Measurements from ENCODE around the gene ETV5. TPM values are rescaled to one million over a fixed set of nuclear protein-coding genes. Genes with fewer than 3 reads are reported as not detected.

Gene ETV5
- total RNA-seq, 1 experiment from 2014 or later: 92.9 TPM

- POLR2A ChIA-PET (ENCODE audit: low non-redundant PET): no interaction called here
Measured at GRCh38 chr3:186096290-186096689, 12.6 kb downstream of the ETV5 start.

GRCh38 chr3:186095561-186096081, 13.3 kb downstream of the ETV5 start:
- H3K4me3 ChIP-seq (ENCODE audit: low read depth, low read length, poor library complexity, severe bottlenecking): no peak overlapping the region
- peaks cover 7% of the 10 kb centered on the region for H3K36me3 ChIP-seq (ENCODE audit: insufficient read depth, low read length, poor library complexity, severe bottlenecking)
- no peaks in the 10 kb centered on the region for H3K27me3 ChIP-seq (replicated peaks; ENCODE audit: insufficient read depth, low read depth, low read length, poor library complexity)
- H3K27ac ChIP-seq (ENCODE audit: low read depth, low read length, poor library complexity, severe bottlenecking): no peak overlapping the region
- intact Hi-C loops (cut with micrococcal nuclease; ENCODE audit: unreplicated experiment): no loop called here
- peaks cover 48% of the 10 kb centered on the region for H3K4me1 ChIP-seq (ENCODE audit: insufficient read depth, low read length, poor library complexity, severe bottlenecking)
- DNase-seq (ENCODE audit: low spot score): no peak
- BruUV-seq (replicated peaks): no TSS peak
- no peak for TF ChIP-seq EZH2 (IDR thresholded peaks at IDR 0.05; ENCODE audit: borderline replicate concordance, low read depth, low read length, poor library complexity, severe bottlenecking)
- no peak for TF ChIP-seq CTCF (conservative IDR thresholded peaks at IDR 0.05; ENCODE audit: low read depth, low read length)
- CTCF ChIA-PET: no interaction called here
- POLR2A ChIA-PET (ENCODE audit: low non-redundant PET): interaction anchor here (0.6 kb wide), 1 partner anchor 91 kb away, joined by 3 read pairs; no protein-coding TSS in a partner anchor
- H3K9me3 ChIP-seq (ENCODE audit: low read depth, low read length, poor library complexity, severe bottlenecking): no peaks in the 10 kb centered on the region

More at GRCh38 chr3:186096290-186096689, 12.6 kb downstream of the ETV5 start:
- DNase-seq (ENCODE audit: low spot score): no peak
- intact Hi-C loops (cut with micrococcal nuclease; ENCODE audit: unreplicated experiment): no loop called here
- H3K4me1 ChIP-seq (ENCODE audit: insufficient read depth, low read length, poor library complexity, severe bottlenecking): peaks cover 55% of the 10 kb centered on the region
- no peaks in the 10 kb centered on the region for H3K27me3 ChIP-seq (replicated peaks; ENCODE audit: insufficient read depth, low read depth, low read length, poor library complexity)
- TF ChIP-seq EZH2 (IDR thresholded peaks at IDR 0.05; ENCODE audit: borderline replicate concordance, low read depth, low read length, poor library complexity, severe bottlenecking) (no peak), CTCF (conservative IDR thresholded peaks at IDR 0.05; ENCODE audit: low read depth, low read length) (no peak)
- H3K4me3 ChIP-seq (ENCODE audit: low read depth, low read length, poor library complexity, severe bottlenecking): no peak overlapping the region
- no TSS peak for BruUV-seq (replicated peaks)
- H3K9me3 ChIP-seq (ENCODE audit: low read depth, low read length, poor library complexity, severe bottlenecking): no peaks in the 10 kb centered on the region
- no peak overlapping the region for H3K27ac ChIP-seq (ENCODE audit: low read depth, low read length, poor library complexity, severe bottlenecking)
- CTCF ChIA-PET: interaction anchor here (1.8 kb wide), 1 partner anchor 153 kb away, joined by 6 read pairs; no protein-coding TSS in a partner anchor
- peaks cover 7% of the 10 kb centered on the region for H3K36me3 ChIP-seq (ENCODE audit: insufficient read depth, low read length, poor library complexity, severe bottlenecking)

GRCh38 chr3:186094696-186095425, 14.0 kb downstream of the ETV5 start:
- TF ChIP-seq EZH2 (IDR thresholded peaks at IDR 0.05; ENCODE audit: borderline replicate concordance, low read depth, low read length, poor library complexity, severe bottlenecking): no peak
- no peak for TF ChIP-seq CTCF (conservative IDR thresholded peaks at IDR 0.05; ENCODE audit: low read depth, low read length)
- Histone ChIP-seq H3K9me3 (ENCODE audit: low read depth, low read length, poor library complexity, severe bottlenecking) (no peaks in the 10 kb centered on the region), H3K27me3 (replicated peaks; ENCODE audit: insufficient read depth, low read depth, low read length, poor library complexity) (no peaks in the 10 kb centered on the region), H3K27ac (ENCODE audit: low read depth, low read length, poor library complexity, severe bottlenecking) (no peak overlapping the region), H3K36me3 (ENCODE audit: insufficient read depth, low read length, poor library complexity, severe bottlenecking) (peaks cover 7% of the 10 kb centered on the region), H3K4me1 (ENCODE audit: insufficient read depth, low read length, poor library complexity, severe bottlenecking) (peaks cover 40% of the 10 kb centered on the region), H3K4me3 (ENCODE audit: low read depth, low read length, poor library complexity, severe bottlenecking) (no peak overlapping the region)
- intact Hi-C loops (cut with micrococcal nuclease; ENCODE audit: unreplicated experiment): no loop called here
- no peak for DNase-seq (ENCODE audit: low spot score)
- POLR2A ChIA-PET (ENCODE audit: low non-redundant PET): interaction anchor here (0.6 kb wide), 1 partner anchor 90 kb away, joined by 3 read pairs; no protein-coding TSS in a partner anchor
- CTCF ChIA-PET: interaction anchor here (0.6 kb wide), 1 partner anchor 72 kb away, joined by 9 read pairs; no protein-coding TSS in a partner anchor
- BruUV-seq (replicated peaks): no TSS peak

All from A673 (cell line).